GM18520 (cell line): ENCODE data around the gene SMIM24.
"Not testable (repeated sequence)": the region's sequence is repeated elsewhere in the genome, so short reads cannot be mapped to it uniquely, and the experiment has no call there.

Experiments
- ATAC-seq: cut with Tn5 transposase; IDR thresholded peaks from one replicate; pipeline ENCODE4 v1.9.1; 2021; ENCODE audit not compliant: unreplicated experiment

The SMIM24 gene

GRCh38 chr19:3457528-3458228, 22.6 kb downstream of the SMIM24 start:
- ATAC-seq = no peak

GRCh38 chr19:3456925-3457527, 23.3 kb downstream of the SMIM24 start:
- ATAC-seq = no peak

GRCh38 chr19:3455960-3456601, 24.2 kb downstream of the SMIM24 start:
- no peak for ATAC-seq

GRCh38 chr19:3455393-3455955, 24.9 kb downstream of the SMIM24 start:
- no peak for ATAC-seq

GRCh38 chr19:3454656-3455392, 25.5 kb downstream of the SMIM24 start:
- no peak for ATAC-seq

GRCh38 chr19:3453840-3454239, 26.5 kb downstream of the SMIM24 start:
- ATAC-seq = no peak

GRCh38 chr19:3452942-3453214, 27.4 kb downstream of the SMIM24 start:
- not testable (repeated sequence) for ATAC-seq

GRCh38 chr19:3452171-3452941, 28.0 kb downstream of the SMIM24 start:
- ATAC-seq = no peak

- ATAC-seq = no peak
These were observed 28.9 kb downstream of the SMIM24 start for GRCh38 chr19:3451451-3451866.

- no peak for ATAC-seq
These were observed 29.4 kb downstream of the SMIM24 start for GRCh38 chr19:3450796-3451411.

- ATAC-seq = no peak
These were observed 31.6 kb downstream of the SMIM24 start for GRCh38 chr19:3448616-3449334.

GRCh38 chr19:3446657-3447056, 33.7 kb downstream of the SMIM24 start:
- not testable (repeated sequence) for ATAC-seq

GRCh38 chr19:3444695-3445234, 35.6 kb downstream of the SMIM24 start:
- no peak for ATAC-seq

GRCh38 chr19:3443840-3444694, 36.3 kb downstream of the SMIM24 start:
- ATAC-seq = no peak

- no peak for ATAC-seq
These were observed 37.7 kb downstream of the SMIM24 start for GRCh38 chr19:3442487-3443071.

GRCh38 chr19:3441986-3442329, 38.4 kb downstream of the SMIM24 start:
- no peak for ATAC-seq

- ATAC-seq = no peak
These were observed 39.0 kb downstream of the SMIM24 start for GRCh38 chr19:3441089-3441985.
